Left ventricle myocardium inferior (tissue), 1 donor: ENCODE results near the gene CCIN. TPM values are rescaled to one million over a fixed set of nuclear protein-coding genes. Genes with fewer than 3 reads are reported as not detected.

ENCODE experiments used
- DNase-seq: peaks from one replicate; pipeline ENCODE4 v3.0.0-alpha.2; 2020
- H3K27ac ChIP-seq: fragments of 200-600 bp; replicated peaks from 2 replicates; pipeline ENCODE4 v1.8.0; 2021
- H3K27me3 ChIP-seq: fragments of 200-600 bp; 2 replicates; pipeline ENCODE4 v1.8.0; 2021; ENCODE audit warnings: low read depth
- H3K36me3 ChIP-seq: fragments of 200-600 bp; 2 replicates; pipeline ENCODE4 v1.8.0; 2021
- H3K4me1 ChIP-seq: fragments of 200-600 bp; 2 replicates; pipeline ENCODE4 v1.8.0; 2021
- H3K4me3 ChIP-seq: fragments of 200-600 bp; 2 replicates; pipeline ENCODE4 v1.8.0; 2021; ENCODE audit warnings: mild to moderate bottlenecking, moderate library complexity
- H3K9me3 ChIP-seq: fragments of 200-600 bp; replicated peaks from 2 replicates; pipeline ENCODE4 v1.8.0; 2021
- intact Hi-C: fragments of 100-400 bp; cut with micrococcal nuclease; formaldehyde crosslinking; loops from one replicate; pipeline ENCODE4 v1.11.0; 2022
- total RNA-seq: library from RNA; stranded (reverse); fragmentation: NEBNext Ultra II Directional; extraction: Animal tissue kit (Norgen Biotek cat#: 25700); gene quantifications from one replicate; pipeline ENCODE4 v1.2.1, GENCODE V29; 2021
- TF ChIP-seq, protein P1 (sequence below): fragments of 200-600 bp; IDR thresholded peaks from 2 replicates; pipeline ENCODE4 v1.8.0; 2021; ENCODE audit warnings: antibody characterized with exemption, mild to moderate bottlenecking, borderline replicate concordance
- donor health status: DM: no; HTN: yes; CAD: no; lungs with severe emphysema.

The CCIN gene
- total RNA-seq, 1 donor from 2014 or later, result not detected

DNA sequence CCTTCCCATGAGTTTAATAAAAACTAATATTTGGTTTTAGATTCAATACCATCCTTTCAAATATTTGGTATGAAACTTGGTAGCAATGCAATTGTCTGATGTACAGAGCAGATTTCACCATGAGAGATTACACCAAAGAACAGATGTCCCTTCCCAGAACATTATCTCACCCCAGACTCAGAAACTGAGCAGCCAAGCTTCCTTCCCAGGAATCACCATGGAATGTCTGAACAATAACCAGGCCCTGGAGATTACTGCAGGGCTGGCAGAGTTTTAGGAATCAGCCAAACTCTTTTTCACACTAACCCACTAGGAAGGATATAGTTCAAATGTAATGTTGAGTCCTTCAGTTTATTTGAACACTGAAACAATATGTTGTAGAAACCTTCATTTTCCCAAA lies 45.4 kb downstream of the CCIN start:
- DNase-seq, result no peak
- Histone ChIP-seq H3K4me1 (peaks cover 85% of the 10 kb centered on the region), H3K36me3 (peaks cover 52% of the 10 kb centered on the region), H3K4me3 (no peak overlapping the region), H3K27ac (peak overlapping the region; percentile 72), H3K9me3 (no peaks in the 10 kb centered on the region), H3K27me3 (no peaks in the 10 kb centered on the region)
- TF ChIP-seq, protein P1, sequence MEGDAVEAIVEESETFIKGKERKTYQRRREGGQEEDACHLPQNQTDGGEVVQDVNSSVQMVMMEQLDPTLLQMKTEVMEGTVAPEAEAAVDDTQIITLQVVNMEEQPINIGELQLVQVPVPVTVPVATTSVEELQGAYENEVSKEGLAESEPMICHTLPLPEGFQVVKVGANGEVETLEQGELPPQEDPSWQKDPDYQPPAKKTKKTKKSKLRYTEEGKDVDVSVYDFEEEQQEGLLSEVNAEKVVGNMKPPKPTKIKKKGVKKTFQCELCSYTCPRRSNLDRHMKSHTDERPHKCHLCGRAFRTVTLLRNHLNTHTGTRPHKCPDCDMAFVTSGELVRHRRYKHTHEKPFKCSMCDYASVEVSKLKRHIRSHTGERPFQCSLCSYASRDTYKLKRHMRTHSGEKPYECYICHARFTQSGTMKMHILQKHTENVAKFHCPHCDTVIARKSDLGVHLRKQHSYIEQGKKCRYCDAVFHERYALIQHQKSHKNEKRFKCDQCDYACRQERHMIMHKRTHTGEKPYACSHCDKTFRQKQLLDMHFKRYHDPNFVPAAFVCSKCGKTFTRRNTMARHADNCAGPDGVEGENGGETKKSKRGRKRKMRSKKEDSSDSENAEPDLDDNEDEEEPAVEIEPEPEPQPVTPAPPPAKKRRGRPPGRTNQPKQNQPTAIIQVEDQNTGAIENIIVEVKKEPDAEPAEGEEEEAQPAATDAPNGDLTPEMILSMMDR, result no peak
- intact Hi-C loops, result no loop called here

DNA sequence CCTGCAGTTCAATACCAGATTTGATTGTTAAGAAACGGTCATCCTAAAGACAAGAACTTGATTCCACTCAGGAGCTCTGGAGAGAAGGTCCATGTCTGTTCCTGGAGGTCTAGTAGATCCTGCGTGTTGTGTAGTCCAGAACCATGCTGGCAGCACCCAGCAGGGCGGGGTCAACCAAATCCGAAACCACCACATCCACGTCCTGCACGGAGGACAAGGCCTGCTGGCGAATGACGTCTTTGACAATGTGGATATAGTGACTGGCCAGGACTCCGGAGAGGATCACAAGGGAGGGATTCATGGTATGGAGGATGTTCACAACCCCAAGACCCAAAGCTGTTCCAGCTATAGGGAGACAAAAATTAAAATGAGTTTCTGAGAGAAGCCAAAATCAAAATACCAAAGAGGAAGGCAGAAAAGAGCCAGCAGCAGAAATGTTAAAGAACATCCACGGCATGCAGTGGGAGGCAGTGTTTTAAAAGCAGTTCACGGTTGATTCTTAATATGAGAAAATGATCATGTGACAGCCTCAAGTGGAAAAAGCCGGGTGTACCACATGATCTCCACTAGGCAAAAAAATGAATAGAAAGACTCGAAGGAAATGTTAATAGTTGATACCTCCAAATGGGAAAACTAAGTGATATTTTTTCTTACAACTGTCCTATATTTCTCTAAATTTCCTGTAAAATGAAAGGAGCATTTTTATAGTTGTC lies 48.2 kb downstream of the CCIN start:
- DNase-seq, result no peak
- intact Hi-C loops, result no loop called here
- H3K9me3 ChIP-seq, result peaks cover 2% of the 10 kb centered on the region
- peaks cover 62% of the 10 kb centered on the region for H3K36me3 ChIP-seq
- H3K27me3 ChIP-seq, result no peaks in the 10 kb centered on the region
- H3K4me3 ChIP-seq, result no peak overlapping the region
- H3K27ac ChIP-seq, result peak overlapping the region; percentile 30
- TF ChIP-seq, protein P1, result no peak
- peaks cover 56% of the 10 kb centered on the region for H3K4me1 ChIP-seq

GRCh38 chr9:36218011-36218410 lies 48.8 kb downstream of the CCIN start:
- DNase-seq, result no peak
- Histone ChIP-seq H3K27ac (no peak overlapping the region), H3K36me3 (peaks cover 64% of the 10 kb centered on the region)

DNA sequence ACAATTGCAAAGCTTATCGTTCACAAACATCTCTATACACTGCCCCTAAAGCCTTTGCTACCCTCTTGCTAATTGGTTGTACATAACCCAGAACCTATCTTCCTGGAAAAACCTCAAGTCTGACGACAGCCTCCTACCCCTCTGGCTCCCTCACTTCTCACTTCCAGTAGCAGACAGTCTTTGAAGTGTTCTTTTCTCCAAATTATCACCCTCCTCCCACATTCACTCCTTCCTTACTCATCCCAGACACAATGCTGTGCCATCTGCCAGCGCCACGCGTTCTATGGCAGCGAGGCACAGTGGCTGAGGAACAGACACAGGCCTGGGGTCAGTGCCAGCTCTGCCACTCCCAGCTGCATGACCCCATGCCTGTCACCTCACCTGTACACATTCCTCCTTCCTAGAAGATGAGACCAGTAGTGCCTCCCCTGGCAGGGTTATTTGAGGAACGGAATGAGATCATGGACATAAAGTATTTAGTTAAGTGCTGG lies 49.3 kb downstream of the CCIN start:
- H3K4me3 ChIP-seq, result no peak overlapping the region
- TF ChIP-seq, protein P1, result no peak
- H3K27ac ChIP-seq, result no peak overlapping the region
- intact Hi-C loops, result no loop called here
- H3K9me3 ChIP-seq, result peaks cover 7% of the 10 kb centered on the region
- no peak for DNase-seq
- H3K27me3 ChIP-seq, result no peaks in the 10 kb centered on the region
- peaks cover 46% of the 10 kb centered on the region for H3K4me1 ChIP-seq
- peaks cover 68% of the 10 kb centered on the region for H3K36me3 ChIP-seq

More at GRCh38 chr9:36218011-36218410, 48.8 kb downstream of the CCIN start:
- intact Hi-C loops, result no loop called here
- peaks cover 7% of the 10 kb centered on the region for H3K9me3 ChIP-seq
- H3K4me3 ChIP-seq, result no peak overlapping the region
- TF ChIP-seq, protein P1, result no peak
- H3K27me3 ChIP-seq, result no peaks in the 10 kb centered on the region
- H3K4me1 ChIP-seq, result peaks cover 50% of the 10 kb centered on the region

Other genes starting within 250 kb of the CCIN start
- not detected for gene OR2S2, start 211.2 kb upstream of the CCIN start, total RNA-seq
- gene RECK, start 132.5 kb upstream of the CCIN start, total RNA-seq, result 5.4 TPM
- 8.7 TPM for gene GLIPR2, start 32.7 kb upstream of the CCIN start, total RNA-seq
- 60.4 TPM for gene CLTA, start 21.5 kb downstream of the CCIN start, total RNA-seq
- 11.7 TPM for gene GNE, start 89.1 kb downstream of the CCIN start, total RNA-seq
- 25.7 TPM for gene RNF38, start 230.9 kb downstream of the CCIN start, total RNA-seq